GM18870 (cell line): ENCODE measurements around the gene MAP4K2.
A peak's percentile ranks its signal among the peaks of the same experiment; 100 is the strongest.
"Not testable (repeated sequence)": the region's sequence is repeated elsewhere in the genome, so short reads cannot be mapped to it uniquely, and the experiment has no call there.

Experiments used
- ATAC-seq: cut with Tn5 transposase; IDR thresholded peaks from one replicate; pipeline ENCODE4 v1.9.1; 2021; ENCODE audit warnings: moderate library complexity; ENCODE audit not compliant: unreplicated experiment

The MAP4K2 gene

DNA sequence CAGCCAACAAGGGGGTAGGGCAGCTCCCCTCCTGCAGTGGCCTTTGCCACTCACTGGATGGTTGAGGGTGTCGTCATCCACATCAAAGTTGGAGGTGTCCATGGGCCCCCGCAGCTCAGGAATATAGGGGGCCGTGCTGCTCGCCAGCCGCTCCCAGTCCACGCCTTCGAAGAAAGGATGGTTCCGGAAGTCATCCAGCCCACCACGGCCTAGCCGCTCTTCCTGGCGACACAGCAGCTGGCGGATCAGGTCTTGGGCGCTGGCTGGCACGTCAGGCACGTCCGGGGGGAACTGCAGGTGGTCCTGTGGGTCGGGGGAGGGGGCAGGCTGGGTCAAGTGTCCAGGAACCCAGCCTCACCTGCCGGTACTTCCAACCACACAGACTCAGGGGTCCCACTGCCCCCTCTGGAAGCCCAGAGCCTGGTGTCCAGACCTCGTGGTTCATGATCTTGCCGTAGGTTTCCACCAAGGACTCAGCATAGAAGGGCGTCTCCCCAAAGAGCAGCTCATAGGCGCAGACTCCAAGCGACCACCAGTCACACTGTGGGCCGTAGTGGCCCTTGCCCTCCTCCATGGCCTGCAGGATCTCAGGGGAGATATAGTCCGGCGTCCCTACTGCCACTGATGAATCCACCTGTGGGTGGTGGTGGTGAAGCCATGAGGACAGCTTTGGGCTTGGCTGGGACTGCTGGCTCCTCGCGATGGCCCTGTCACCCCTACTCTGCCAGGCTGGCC, 35.8 kb upstream of the MAP4K2 start:
- no peak for ATAC-seq

DNA sequence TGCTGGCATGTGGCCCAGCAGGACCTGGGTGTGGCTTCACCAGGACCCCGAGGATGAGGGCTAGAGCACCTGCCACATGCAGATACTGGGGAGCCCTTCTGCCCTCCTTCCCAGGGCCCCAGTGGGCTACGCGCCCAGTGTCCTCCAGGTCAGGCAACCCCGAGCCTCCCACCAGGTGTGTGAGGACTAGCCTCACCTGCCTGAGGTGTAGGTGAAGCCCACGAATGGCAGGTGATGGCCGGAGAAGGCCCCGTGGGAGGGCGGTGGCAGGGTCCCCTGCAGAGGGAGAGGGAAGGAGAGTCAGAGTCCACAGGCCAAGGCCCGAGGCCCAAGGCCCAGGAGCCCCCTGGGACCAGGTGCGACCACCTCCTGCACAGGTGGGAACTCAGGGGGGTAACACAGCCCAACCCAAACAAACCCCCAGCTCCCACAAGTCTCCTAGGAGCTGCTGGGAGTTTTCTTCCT, 34.9 kb upstream of the MAP4K2 start:
- ATAC-seq, result no peak

DNA sequence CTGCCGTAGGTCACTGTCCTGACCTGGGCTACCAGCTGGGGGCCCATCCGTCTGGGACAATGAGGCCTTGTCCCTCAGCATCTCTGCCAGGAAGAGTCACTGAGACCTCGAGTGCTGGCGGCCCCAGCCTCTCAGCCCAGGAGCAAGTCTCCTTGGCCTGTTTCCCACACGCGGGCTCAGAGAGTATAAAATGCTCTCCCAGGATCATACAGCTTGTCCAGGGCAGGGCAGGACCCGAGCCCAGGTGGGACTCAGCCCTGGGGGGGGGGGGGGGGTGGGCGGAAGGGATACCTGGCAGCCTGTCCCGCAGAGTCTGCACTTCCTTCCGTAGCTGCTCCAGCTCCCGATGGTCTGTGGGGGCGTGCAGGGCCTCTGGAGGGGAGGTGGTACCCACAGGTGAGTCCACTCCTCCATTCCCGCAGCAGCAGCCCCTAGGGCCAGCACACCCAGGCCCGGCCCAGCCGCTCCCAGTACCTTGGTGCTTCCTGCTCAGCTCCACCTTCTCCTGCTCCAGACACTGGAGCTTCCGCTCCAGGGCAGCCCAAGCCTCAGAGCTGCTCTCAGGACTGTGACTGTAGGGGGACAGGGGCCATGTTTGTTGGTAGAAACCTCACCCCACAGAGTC, 33.5 kb upstream of the MAP4K2 start:
- no peak for ATAC-seq

DNA sequence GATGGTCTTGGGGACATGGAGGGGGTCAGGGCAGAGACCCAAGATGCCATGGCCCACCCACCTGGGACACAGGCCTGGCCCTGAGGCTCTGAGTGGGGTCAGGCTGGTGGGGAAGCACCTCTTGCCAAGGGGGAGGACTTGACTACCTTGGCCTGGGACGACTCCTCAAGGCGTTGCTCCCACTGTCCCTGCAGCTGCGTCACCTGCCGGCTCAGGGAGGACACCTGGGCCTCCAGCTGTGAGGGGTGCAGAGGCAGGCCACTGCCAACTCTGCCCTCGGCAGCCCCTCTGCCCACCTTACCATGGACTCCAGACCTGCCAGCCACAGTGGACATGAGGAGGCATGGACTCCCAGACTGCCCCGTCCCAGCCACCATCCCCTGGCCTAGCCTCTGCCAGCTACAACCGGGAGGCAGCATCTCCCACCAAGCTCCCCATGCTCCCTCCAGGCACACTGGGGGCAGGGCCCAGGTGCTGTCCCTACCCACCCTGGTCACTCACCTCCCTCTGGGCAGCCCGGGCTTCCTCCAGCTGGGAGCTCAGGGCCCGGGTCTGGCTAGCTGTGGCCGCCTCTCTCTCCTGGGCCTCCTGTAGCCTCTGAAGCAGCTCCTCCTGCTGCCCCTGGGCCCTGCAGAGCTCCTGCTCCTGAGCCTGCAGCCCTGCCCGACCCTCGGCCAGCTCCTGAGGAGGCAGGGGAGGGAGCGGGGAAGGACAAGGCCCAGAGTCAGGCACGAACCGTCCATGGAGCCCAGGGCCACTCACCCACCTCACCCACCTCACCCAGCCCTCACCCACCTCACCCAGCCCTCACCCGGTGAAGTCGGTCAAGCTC, 32.8 kb upstream of the MAP4K2 start:
- no peak for ATAC-seq

DNA sequence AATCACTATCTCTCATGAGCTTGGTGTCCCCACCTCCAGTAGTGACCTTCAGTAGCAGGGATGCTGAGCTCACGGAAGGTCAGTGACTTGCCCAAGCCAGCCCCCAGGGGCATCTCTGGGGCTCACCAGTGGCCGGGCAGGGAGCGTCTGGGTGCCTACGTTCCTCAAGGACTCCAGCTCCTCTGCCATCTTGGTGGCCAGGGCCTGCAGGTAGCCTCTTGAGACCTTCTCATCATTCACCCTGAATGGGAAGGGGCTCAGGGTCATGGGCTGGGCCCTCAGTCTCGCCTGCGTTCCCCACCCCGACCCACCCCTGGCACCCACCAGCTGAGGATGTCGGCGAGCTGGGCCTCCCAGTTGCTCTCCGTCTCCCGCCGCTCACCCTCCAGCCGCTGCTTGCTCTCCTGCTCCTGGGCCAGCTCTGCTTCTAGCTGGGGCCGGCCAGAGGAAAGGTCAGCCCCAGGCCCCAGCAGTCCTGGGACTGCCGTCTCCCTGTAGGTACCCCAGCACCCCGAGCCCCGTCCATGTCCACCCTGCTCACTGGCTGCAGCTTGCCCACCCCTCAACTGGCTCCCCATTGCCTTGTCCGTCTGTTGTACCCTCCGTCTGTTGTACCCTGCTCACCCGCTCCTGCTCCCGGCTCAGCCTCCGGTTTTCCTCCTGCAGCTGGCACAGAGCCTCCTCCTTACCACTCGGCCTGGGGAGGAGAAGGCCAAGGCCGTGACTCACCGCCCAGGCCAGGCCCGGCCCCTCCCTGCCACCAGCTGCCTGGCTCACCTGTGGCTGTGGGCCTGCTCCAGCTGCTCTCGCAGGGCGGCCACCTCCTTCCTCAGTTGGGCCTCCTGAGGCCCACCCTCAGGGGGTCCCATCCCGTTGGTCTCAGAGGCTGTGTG, 32.0 kb upstream of the MAP4K2 start:
- ATAC-seq, result no peak

DNA sequence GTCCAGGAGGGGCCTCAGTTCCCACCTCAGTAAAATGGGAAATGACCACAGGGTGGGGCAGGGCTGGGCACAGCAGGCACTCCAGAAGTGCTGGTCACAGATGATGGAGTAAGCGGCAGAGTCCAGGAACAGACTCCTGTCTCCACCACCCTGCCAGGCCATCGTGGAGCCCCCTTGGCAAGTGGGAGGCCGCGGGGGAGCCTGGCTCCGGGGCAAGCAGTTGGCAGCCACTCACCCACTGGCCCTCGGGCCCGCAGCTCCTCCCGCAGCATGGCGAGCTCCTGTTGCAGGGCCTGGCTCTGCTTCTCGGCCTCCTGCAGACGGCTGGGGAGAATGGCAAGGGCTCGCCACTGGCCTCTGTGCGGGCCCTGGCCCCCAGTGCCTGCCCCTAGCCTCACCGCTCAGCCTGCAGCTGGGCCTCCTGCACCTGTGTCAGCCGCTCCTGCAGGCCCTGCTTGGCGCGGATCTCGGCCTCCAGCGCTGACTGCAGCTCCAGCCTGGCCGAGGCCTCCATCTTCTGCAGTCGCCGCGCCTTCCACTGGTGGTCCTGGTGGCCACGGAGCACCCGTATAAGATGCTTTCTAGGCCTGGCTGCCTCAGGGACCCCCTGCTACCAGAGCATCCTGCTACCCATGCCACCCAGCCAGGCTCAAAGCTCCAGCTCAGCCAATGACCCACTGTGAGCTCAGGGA, 31.2 kb upstream of the MAP4K2 start:
- no peak for ATAC-seq

DNA sequence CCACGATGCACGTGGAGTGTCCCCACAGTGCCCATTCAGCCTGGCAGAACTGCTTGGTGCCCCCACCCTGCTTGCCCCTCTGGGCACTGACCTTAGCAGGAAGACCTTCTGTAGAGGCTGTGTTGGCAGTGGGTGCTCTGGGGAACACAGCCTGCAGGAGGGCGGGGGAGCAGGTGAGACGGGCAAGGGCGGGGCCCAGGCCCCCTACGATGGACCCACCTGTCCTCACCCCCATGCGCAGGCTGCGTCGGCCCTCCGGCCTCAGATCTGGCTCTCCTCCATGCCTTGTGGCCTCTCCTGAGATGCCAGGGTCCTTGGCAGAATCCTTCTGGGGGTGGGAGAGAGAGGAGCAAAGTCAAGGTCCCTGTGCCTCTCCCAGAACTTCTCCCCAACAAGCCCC, 30.5 kb upstream of the MAP4K2 start:
- no peak for ATAC-seq

DNA sequence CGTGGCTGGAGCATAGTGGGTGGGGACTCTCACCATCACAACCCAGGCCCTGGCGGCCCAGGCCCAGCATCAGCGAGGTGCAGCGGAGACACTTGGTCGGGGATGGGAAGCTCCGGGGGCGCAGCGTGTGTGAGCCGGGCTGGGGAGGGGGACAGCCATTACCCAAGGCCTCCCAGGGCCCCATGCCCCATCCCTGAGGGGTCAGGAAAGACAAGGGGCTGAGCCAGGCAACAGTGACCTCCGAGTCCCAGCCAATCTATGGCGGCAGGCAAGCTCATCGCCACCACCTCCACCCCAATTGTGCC, 30.1 kb upstream of the MAP4K2 start:
- ATAC-seq, result no peak

DNA sequence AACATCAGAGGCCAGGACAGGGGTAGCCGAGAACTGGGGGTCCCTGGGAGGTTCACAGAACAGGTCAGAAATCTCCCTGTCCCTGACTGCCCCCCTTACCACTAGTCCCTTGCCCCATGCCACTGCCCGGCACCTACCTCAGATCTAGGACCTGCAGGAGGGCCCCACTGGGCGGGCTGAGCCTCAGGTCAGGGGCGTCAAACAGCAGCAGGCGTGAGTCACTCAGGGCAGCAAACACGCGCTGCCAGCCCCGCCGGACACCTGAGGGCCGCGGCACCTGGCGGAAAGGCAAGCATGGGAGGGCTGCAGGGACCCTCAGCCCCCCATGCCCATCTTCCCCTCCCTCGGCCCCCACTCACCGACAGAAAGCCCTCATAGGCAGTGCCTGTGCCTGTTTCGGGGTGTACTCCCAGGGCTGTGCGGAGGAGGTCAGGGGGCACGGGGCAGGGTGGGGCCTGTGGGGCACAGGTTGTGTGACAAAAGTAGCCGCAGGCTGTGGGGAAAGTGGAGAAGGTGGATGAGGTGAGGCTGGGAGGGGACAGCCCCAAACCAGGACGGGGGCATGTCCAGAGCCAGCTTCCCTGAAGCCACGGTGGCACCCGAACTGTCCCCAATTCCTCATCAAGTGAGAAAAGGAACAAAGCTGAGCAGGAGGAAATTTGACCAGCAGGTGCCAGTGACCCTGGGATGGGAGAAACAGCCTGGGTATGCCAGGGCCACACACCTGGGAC, 29.6 kb upstream of the MAP4K2 start:
- no peak for ATAC-seq

DNA sequence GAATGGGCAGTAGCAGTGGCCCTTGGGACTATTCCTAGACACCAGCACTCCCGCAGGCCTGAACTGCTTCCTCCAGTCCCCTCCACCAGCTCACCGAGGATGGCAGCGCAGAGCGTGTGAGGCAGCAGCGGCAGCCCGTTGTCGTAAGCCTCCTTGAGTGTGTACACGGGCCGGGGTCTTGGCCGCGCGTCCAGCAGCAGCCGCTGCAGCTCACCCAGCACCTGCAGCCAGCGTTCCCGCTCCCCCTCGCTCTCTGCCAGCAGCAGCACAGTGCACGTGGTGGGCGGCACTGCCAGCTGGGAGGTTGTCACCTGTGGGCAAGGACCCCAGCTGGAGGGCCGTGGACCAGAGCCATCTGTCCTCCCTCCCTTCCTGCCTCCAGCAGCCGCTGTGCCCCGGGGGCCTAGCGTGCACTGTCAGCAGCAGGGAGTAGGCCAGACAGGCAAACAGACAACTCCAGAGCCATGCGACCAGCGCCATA, 28.4 kb upstream of the MAP4K2 start:
- ATAC-seq, result no peak

DNA sequence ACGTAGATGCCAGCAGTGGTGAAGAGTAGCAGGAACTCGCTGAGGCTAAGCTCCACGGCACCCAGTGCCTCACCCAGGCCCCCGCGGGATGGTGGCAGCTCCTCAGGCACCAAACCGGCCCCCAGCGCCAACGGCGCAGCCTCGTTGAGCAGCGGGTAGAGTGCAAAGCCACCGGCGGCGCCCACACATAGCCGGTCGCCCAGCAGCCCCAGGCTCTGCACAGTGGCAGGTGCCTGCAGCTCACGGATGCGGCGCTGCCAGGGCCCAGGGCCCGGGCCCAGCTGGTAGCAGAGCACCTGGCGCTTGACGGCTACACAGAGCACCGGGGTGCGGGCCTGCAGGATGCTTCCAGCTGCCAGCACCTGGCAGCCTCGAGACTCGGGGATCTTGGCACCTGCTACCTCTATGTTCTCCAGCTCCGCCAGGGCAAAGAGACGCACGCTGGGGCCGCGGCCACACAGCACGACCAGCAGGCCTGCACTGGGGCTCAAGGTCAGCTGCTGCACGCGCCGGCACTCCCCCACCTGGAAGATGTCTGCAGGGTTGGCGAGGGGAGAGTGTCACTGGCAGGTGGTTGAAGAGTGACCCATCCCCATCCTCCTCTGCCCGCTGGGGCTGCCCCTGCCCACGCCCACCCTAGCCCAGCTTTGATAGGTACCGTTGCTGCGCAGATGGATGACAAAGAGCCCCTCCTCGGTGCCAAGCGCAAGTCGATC, 26.7 kb upstream of the MAP4K2 start:
- no peak for ATAC-seq

DNA sequence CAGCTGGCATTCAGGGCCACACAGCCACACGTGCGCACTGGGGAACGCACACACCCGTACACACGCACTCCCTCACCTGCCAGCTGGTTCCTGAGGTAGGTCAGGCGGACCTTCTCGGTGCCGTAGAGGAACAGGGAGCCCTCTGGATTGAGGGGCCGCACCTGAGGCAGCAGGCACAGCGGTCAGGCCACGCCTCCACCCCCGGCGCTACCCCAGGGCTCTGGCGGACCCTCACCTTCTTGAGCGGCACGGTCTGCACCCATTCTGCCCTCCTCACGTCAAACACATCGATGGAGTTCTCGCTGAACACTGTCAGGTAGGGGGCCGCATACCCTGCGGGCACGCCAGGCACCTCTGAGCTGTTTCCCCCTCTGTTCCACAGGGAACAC, 24.4 kb upstream of the MAP4K2 start:
- no peak for ATAC-seq

DNA sequence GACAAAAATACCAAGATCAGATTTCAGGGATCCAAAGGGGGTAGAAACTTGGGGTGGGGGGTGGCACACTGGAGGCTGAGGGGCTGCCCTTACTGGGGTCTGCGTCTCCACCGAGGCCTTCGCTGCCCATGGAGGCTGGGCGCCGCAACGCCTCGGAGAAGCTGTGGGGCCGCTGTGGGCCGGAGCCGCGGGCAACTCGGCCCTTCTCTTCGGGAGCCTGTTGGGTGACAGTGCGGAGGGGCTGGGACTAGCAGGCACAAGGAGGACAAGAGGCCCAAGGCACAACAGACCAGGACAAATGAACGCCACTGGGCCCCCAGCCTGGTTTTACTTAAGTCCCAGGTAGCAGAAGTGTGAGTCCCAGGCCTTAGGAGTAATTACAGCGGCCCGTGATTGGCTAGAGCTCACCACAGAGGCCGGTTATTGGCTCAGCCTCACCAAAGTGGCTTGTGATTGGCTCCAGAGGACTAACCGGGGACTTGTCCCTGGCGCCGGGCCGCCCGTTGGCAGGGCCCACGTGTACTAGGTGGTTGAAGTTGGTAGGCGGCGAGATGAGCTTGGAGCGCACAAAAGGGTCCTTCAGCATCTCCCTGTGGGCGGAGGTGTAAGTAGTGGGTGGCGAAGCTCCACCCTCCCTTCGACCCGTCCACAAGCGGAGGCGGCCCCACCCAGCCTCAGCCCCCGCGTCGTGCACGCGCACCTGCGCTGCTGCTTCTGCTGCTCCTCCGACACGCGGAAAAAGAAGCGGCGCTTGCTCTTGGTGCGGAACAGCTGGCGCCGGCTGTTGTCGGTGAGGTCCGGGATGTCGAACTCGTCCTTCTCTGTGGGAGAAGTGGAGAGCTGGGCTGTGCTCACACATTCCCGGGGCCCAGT, 23.8 kb upstream of the MAP4K2 start:
- ATAC-seq, result no peak

DNA sequence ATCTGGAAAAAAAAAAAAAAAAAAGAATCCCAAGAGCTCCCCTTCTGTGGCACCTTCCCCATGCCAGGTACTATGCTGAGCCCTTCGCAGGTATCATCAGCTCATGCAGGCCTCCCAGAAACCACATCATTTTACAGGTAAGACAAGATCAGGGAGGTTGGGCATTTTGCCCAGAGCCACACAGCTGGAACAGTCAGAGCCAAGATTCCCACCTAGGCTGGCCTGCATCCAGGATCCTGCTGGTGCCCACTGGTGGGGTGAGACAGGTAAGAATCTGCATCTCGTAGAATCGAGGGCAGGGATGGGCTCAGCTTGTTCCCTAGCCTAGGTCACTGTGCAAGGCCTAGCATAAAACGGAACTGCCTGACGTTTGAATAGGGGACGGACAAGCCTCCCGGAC, 23.0 kb upstream of the MAP4K2 start:
- no peak for ATAC-seq

DNA sequence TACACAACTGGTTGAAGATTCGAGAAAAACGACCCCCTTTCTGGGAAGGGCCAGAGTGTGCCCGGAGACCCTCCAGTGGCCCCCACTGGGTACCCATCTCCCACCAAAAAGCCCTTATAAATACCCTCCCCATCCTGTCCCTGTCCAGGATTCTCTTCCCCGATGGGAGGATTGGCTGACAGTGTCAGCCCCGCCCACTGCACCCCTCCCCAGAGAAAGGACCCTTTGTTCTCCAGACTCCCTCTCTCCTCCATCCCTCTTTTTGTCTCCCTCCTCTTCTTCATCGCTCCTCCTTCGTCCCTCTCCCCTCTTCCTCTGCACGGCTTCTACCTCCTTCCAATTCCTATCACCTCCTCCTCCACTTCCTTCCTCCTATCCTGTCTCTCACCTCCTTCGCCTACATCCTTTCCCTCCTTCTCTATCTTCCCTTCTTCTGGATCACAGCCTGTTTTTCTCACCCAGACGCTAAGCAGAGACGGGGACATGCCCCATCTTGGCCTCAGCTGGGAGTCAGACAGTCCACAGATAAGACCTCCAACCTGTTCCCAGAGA, 20.6 kb upstream of the MAP4K2 start:
- no peak for ATAC-seq

DNA sequence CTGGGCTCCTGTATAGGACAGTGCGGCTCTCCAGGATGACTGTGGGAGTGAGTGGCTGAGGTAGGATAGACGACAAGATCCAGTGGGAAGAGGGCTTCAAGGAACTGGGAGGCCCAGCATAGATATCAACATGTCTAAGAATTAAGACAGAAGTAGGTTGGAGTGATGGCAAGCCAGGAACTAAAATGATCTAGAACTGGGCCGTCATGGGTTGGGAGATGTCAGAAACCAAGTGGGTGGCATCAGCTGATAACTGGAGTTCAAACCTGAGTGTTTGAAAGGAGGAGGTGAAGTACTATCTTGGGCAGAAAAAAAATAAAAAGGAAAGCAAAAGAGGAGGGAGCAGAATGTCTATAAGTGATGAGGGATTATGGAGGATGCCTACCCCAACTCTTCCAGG, 14.5 kb upstream of the MAP4K2 start:
- ATAC-seq, result no peak

DNA sequence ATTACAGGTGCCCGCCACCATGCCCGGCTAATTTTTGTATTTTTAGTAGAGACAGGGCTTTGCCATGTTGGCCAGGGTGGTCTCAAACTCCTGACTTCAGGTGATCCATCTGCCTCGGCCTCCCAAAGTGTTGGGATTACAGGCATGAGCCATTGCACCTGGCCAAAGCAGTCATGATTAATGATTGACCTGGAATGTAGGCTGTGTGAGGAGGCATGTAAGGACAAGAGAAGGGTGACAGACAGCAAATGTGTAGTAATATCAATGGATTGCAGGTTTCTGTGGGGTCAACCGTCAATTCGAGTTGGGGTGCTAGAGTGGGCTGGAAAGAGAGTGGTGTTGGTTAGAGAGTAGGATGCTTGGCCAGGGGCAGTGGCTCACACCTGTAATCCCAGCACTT, 12.4 kb upstream of the MAP4K2 start:
- not testable (repeated sequence) for ATAC-seq

DNA sequence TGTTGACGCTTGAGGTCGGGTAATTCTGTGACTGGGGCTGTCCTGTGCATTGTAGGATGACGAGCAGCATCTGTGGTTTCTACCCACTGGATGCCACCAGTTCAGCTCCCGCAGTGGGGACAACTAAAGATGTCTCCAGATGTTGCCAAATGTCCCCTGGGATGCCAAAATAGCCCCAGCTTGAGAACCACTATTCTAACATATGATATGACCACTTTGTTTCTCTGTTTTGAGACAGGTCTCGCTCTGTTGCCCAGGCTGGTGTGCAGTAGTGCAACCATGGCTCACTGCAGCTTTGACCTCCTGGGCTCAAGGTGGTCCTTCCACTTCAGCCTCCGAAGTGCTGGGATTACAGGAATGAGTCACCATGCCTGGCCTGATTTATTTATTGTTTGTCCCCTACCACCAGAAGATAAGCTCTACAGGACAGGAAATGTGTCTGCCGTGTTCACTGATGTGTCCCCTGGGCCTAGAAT, 11.7 kb upstream of the MAP4K2 start:
- ATAC-seq, result peak; percentile 49
